ENCODE results near the gene XIST.
A peak's percentile ranks its signal among the peaks of the same experiment; 100 is the strongest.
"Not testable (repeated sequence)": the region's sequence is repeated elsewhere in the genome, so short reads cannot be mapped to it uniquely, and the experiment has no call there.

XIST gene

GRCh38 chrX:73852467-73852866 is at the start of gene XIST:
XIST (minus strand) TSS chrX:73852714.
- DNase-seq: no peak

GRCh38 chrX:73898315-73898714 is 45.8 kb upstream of the XIST start:
- not testable (repeated sequence) for DNase-seq

GRCh38 chrX:73892515-73893090 is 40.1 kb upstream of the XIST start:
- not testable (repeated sequence) for DNase-seq

DNA sequence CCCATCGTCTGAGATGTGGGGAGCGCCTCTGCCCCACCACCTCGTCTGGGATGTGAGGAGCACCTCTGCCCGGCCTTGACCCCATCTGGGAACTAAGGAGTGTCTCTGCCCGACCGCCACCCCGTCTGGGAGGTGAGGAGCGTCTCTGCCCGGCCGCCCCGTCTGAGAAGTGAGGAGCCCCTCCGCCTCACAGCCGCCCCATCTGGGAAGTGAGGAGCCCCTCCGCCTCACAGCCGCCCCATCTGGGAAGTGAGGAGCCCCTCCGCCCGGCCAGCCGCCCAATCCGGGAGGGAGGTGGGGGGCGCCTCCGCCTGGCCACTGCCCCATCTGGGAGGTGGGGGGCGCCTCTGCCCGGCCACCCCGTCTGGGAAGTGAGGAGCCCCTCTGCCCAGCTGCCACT is 29.7 kb upstream of the XIST start:
- DNase-seq: not testable (repeated sequence)

- DNase-seq: no peak
Observed at GRCh38 chrX:73877687-73878086, 25.2 kb upstream of the XIST start.

DNA sequence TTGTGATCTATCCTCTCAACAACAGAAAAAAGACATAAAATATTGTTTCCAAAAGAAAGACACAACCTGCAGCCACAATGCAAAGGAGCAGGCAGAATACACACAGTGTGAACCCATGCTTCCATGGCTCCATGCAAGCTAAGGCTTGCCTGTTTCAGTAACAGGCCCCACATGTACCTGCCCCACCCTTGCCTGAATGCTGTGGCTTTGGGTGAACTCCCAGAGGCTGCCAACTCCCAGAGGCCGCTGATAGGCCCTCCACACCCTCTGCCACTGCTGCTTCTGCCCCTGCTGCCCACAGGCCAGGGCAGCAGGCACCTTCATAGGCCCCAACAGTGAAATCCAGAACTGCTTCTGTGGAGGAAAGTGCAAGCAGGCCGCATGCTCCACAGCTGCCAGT is 24.4 kb upstream of the XIST start:
- no peak for DNase-seq

GRCh38 chrX:73868916-73869315 is 16.4 kb upstream of the XIST start:
- no peak for DNase-seq

DNA sequence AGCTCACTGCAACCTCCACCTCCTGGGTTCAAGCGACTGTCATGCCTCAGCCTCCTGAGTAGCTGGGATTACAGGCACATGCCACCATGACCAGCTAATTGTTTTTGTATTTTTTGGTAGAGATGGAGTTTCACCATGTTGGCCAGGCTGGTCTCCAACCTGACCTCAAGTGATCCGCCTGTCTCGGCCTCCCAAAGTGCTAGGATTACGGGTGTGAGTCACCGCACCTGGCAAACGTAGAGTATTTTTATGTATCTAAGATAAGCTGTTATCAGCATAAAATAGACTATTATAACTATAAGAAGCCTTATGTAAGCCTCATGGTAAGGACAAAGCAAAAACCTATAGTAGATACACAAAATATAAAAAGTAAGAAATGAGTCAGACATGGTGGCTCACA is 14.6 kb upstream of the XIST start:
- DNase-seq: no peak

DNA sequence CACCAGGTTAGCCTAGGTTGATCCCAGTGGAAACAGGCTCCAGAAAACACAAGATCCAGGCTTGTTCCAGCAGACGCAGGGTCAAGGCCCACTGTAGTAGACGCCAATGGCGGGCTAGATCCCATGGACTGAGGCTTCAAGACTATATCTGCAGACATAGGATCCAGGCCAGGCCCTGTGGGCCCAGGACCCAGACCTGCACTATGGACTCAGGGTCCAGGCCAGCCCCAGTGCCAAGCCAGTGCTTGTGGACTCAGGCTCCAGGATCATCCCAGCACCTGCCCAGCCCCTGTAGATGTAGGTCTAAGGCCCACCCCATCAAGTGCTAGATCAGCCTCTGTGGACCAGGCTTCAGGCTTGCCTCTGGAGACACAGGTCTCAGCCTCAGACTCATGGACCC is 11.3 kb upstream of the XIST start:
- no peak for DNase-seq

DNA sequence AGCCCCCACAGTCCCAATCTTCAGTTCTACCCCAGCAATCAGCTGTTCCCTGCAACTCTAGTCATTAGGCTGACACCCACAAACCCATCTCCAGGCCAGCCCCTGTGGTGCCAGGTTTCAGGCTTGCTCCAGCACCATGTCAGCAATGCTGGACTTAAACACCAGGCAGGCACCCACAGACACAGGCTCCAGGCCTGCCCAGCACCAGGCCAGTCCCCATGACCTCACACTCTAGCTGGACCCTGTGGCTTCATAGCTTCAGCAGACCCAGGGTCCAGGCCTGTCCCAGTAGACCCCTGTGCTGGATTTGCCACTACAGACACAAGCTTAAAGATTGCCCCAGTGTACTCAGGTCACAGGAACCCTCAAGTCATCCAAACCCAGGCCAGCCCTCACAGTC is 10.8 kb upstream of the XIST start:
- no peak for DNase-seq

GRCh38 chrX:73859622-73860021 is 7.1 kb upstream of the XIST start:
- DNase-seq: no peak

DNA sequence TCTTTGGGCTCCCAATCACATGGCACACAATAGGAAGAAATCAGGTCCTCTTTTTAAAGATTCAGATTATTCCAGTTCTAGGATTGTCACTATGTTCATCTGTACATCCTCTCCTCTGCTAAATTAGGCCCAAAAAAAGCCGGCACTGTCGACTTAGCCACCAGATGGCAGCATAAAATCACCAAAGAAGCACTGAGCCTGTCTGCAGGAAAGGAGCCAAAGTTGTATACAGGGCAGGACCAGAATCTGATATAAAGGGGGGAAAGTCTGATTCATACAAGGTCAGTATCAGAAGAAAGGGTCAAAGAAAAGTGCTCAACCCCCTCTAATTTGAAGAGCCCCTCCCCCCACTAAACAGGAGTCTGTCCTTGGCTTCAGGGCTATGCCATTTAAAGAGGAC is 3.0 kb upstream of the XIST start:
- DNase-seq: no peak

DNA sequence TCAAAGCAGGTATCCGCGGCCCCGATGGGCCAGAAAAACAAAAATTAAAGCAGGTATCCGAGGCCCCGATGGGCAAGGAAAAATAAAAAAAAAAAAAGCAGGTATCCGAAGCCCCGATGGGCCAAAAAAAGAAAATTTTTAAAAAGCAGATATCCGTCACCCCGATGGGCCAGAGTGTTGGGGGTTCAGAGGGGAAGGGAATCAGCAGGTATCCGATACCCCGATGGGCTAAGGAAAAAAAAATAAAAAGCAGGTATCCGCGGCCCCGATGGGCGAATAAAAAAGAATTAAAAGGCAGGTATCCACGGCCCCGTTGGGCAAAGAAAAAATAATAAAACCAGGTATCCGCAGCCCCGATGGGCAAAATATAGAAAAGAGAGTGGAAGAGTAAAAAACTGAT is 492 bp downstream of the XIST start:
- no peak for DNase-seq

DNA sequence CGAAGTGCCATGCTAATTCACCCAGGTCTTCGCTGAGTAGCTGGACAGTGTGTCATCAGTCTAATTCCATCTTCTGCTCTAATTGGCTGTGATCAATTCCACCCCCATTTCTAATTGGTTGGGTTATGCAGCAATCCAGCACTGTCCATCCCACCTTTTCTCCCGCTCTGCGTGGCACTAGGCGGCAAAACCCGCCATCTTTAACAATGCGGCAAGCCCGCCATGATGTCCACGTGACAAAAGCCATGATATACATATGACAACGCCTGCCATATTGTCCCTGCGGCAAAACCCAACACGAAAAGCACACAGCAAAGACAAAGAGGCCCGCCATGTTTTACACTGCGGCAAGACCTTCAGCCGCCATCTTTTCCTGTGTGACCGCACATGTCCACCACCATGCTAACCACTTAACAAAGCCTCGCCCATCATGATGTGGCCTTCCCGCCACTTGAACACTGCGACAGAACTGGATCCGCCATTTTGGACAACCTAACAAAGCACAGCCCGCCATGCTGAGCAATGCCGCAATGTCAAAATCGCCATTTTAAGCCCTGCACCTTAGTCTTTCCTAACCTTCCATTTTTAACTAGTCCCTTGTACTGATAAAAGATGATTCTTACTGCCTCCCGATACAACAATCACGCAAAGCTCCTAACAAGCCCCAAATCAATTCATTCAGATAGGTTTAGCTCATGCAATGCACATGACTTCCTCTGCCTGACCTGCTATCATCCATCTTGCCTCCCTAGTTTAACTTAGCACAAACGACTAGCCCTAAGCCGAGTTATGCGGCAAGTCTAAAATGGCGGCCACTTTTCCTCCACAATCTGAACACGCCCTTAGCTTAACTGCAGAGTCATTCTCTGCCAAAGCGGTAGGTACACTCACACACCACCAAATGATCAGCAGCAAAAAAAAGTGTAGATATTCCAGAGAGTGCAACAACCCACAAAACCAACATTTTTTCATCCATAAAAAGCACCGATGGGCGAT is 1.2 kb downstream of the XIST start:
- DNase-seq: no peak

GRCh38 chrX:73850124-73851013 is 2.1 kb downstream of the XIST start:
- DNase-seq: no peak

DNA sequence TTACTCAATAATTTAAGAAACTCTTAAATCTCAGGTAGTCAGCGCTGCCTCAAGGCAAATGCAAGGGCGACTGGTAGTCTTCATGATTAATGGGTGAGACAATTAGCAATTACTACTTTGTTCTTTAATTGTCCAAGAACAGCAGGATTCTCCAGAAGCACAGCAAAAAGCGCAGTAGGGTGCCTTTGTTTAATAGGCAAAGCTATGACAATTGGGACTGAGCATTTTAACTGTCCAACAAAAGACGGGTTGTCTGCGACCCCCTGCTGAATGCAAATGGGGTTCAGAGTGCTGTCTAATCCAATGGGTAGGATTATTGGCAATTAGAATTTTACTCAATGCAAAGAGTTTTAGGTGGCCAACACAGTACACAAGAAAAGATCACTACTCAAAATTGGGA is 3.4 kb downstream of the XIST start:
- DNase-seq: peak; percentile 74

DNA sequence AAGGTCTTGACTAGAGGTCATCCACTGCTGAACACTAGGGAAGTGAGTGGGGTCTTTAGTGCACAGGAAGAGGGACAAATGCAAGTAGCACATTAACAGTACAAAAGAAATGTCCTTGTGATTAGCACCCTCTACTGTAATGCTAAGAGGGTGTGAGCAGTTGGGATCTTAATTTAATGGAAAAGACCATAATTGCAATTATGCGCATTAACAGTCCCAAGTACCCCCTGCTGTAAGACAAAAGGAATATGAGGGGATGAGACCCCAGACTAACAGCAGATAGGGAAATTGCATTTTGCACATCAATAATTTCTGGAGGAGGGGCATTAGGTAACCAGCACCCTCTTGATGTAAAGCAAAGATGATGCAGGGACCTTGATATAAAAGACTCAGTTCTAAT is 4.5 kb downstream of the XIST start:
- no peak for DNase-seq

DNA sequence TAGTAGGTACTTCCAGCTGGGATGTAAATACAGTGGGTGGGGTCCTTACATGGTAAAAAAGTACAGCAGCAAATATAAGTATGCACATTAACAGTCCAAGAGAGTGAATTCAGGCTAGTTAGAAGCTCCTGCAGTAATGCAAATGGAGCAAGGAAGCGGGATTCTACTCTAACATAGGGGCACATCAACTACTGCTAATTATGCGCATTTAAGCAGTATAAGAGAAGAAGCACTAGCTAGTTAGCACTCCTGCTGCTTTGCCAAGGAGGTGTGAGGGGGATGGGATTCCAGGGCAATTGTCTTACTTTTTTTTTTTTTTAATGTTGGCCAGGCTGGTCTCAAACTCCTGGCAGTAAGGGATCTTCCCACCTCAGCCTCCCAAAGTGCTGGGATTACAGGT is 5.4 kb downstream of the XIST start:
- DNase-seq: no peak

GRCh38 chrX:73842541-73843234 is 9.8 kb downstream of the XIST start:
- no peak for DNase-seq

DNA sequence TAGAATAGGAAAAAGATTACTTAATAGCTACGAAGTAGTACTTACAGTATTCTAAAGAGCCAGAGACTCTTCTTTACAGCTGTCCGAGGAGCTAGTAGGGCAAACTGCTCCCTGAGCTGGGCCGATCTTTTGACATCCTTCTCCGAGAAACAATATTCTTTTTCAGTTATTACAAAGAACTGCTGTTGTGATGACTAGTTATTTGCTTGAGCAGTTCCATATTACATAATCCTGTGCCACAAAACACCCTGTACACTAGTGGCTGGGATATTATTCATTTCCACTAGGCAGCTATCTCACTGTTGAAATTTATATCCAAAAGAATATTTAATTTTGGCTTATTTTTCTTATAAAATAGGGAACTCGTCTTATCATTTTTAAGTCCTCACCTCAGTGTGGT is 11.2 kb downstream of the XIST start:
- DNase-seq: no peak

DNA sequence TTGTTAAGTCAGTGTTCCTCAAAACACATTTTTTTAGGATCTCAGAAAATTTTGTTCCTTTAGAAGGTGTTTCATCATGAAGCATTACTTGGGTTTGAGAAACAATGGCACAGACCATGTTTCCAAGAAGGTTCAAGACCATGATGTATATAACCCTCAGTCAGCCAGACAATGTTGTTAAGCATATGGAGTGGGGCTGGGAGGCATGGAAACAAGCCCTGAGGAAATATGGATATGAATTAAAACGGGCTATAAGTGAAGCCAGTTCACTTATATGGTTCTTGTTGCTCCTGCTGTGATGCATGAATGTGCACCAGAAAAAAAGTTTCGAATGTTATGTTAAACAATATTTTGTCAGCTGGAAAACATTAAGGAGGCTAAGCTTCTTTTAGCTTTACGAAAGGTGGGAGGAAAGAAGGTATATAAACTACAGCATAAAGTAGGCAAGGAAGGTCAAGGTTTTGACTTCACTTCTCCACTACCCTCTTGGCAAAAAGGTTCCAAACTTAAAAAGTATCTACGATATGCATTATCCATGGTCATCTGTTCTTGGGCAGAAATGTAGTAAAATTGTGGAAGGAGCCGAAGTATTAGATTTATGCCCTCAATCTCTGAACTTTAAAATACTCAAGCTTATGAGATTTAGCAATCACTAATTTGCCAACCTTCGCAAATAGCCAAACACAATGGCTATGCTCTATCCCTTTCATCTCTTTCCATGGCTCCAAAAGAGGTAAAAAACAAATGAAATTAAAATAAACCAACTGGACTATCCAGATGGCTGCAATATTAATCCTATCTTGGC is 12.2 kb downstream of the XIST start:
- no peak for DNase-seq

- DNase-seq: no peak
Observed at GRCh38 chrX:73839152-73839551, 13.4 kb downstream of the XIST start.
